ENCODE results near the gene MAP3K8. TPM values are rescaled to one million over a fixed set of nuclear protein-coding genes. Genes with fewer than 3 reads are reported as not detected.

MAP3K8 gene
- polyA plus RNA-seq, 3 donors = 54.5 to 206 (median 59.2) TPM

DNA sequence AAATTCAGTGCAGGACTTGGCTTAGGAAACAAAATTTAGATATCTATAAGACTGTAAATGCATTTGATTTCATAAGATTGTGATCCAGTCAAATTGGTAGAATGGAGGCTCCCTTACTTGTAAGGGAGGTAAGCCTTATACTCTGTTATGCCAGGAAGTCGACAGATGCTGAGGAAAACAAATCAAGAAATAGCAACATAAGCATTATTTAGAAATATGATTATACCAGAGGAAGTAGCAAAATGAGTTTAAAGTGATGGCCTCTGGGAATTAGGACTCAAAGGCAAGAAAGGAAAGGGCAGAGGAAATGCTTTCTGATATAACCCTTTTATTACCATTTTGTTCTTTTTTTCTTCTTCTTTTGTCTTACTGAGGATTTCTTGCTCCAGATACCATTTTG is 44.4 kb upstream of the MAP3K8 start:
- Mint-ChIP-seq H3K27me3 (ENCODE audit: low read depth in 3 of 3) (peaks cover 0 to 3% (median 2%) of the 10 kb centered on the region in 3 donors), H3K27ac (no peak overlapping the region), H3K4me3 (no peak overlapping the region), H3K9me3 (no peaks in the 10 kb centered on the region), H3K4me1 (peaks cover 19% of the 10 kb centered on the region), H3K36me3 (no peaks in the 10 kb centered on the region)
- no peaks in the 10 kb centered on the region for H3K36me3 ChIP-seq (replicated peaks in 1 of 2; ENCODE audit: control insufficient read depth in 1 of 2, insufficient read depth in 2 of 2, low read length in 2 of 2)
- H3K4me1 ChIP-seq (ENCODE audit: control insufficient read depth in 1 of 2, insufficient read depth in 2 of 2, low read length in 2 of 2) = peaks cover 7 to 8% of the 10 kb centered on the region in 2 donors
- no peaks in the 10 kb centered on the region for H4K20me1 ChIP-seq (ENCODE audit: insufficient read depth, low read length)
- no peak overlapping the region for H3K9ac ChIP-seq (ENCODE audit: insufficient read depth, low read length, poor library complexity, severe bottlenecking)
- H3K4me3 ChIP-seq (replicated peaks in 1 of 3; ENCODE audit: low read depth in 2 of 3, low read length in 3 of 3) = no peak overlapping the region
- no peaks in the 10 kb centered on the region for H3K79me2 ChIP-seq (ENCODE audit: insufficient read depth, low read length)
- TF ChIP-seq, protein P1, sequence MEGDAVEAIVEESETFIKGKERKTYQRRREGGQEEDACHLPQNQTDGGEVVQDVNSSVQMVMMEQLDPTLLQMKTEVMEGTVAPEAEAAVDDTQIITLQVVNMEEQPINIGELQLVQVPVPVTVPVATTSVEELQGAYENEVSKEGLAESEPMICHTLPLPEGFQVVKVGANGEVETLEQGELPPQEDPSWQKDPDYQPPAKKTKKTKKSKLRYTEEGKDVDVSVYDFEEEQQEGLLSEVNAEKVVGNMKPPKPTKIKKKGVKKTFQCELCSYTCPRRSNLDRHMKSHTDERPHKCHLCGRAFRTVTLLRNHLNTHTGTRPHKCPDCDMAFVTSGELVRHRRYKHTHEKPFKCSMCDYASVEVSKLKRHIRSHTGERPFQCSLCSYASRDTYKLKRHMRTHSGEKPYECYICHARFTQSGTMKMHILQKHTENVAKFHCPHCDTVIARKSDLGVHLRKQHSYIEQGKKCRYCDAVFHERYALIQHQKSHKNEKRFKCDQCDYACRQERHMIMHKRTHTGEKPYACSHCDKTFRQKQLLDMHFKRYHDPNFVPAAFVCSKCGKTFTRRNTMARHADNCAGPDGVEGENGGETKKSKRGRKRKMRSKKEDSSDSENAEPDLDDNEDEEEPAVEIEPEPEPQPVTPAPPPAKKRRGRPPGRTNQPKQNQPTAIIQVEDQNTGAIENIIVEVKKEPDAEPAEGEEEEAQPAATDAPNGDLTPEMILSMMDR (IDR thresholded peaks at IDR 0.05) = no peak
- intact Hi-C loops (cut with micrococcal nuclease) = no loop called here
- no peak for DNase-seq
- no peaks in the 10 kb centered on the region for H3K9me3 ChIP-seq (replicated peaks in 1 of 2; ENCODE audit: control insufficient read depth in 1 of 2, insufficient read depth in 1 of 2, low read length in 2 of 2)
- H3K27me3 ChIP-seq (ENCODE audit: control insufficient read depth in 2 of 2, insufficient read depth in 2 of 2, low read length in 2 of 2) = no peaks in the 10 kb centered on the region
- no peak overlapping the region for H3K27ac ChIP-seq (ENCODE audit: low read depth in 1 of 2, low read length in 2 of 2)
- no peak overlapping the region for H2AFZ ChIP-seq (ENCODE audit: insufficient read depth, low read depth, low read length, poor library complexity, severe bottlenecking)
- H3K4me2 ChIP-seq (replicated peaks; ENCODE audit: extremely low read depth, low read length, poor library complexity, severe bottlenecking) = no peak overlapping the region
- WGBS (ENCODE audit: insufficient coverage) = no CpG with 5 or more reads among the region's 1 CpG

DNA sequence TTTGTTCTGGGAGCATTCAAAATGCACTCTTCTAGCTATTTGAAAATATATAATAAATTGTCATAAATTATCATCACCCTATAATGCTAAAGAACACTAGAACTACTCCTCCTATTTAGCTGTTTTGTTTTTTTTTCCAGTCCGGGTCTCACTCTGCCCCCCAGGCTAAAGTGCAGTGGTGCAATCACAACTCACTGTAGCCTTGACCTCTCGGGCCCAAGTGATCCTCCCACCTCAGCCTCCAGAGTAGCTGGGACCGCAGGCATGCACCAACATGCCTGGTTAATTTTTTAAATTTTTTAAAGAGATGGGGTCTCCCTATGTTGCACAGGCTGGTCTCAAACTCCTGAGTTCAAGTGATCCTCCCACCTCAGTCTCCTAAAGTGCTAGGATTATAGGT is 43.8 kb upstream of the MAP3K8 start:
- no peak overlapping the region for H3K4me3 Mint-ChIP-seq
- H3K27ac ChIP-seq (ENCODE audit: low read depth in 1 of 2, low read length in 2 of 2) = no peak overlapping the region
- no peak overlapping the region for H3K27ac Mint-ChIP-seq
- H3K79me2 ChIP-seq (ENCODE audit: insufficient read depth, low read length) = no peaks in the 10 kb centered on the region
- H2AFZ ChIP-seq (ENCODE audit: insufficient read depth, low read depth, low read length, poor library complexity, severe bottlenecking) = no peak overlapping the region
- peaks cover 0 to 3% (median 2%) of the 10 kb centered on the region in 3 donors for H3K27me3 Mint-ChIP-seq (ENCODE audit: low read depth in 3 of 3)
- intact Hi-C loops (cut with micrococcal nuclease) = loop anchor here in 1 of 2 donors (5.0 kb wide), 2 partner anchors 142 to 252 kb away; no protein-coding TSS in a partner anchor
- H4K20me1 ChIP-seq (ENCODE audit: insufficient read depth, low read length) = no peaks in the 10 kb centered on the region
- peaks cover 7 to 8% of the 10 kb centered on the region in 2 donors for H3K4me1 ChIP-seq (ENCODE audit: control insufficient read depth in 1 of 2, insufficient read depth in 2 of 2, low read length in 2 of 2)
- H3K36me3 ChIP-seq (replicated peaks in 1 of 2; ENCODE audit: control insufficient read depth in 1 of 2, insufficient read depth in 2 of 2, low read length in 2 of 2) = no peaks in the 10 kb centered on the region
- no peaks in the 10 kb centered on the region for H3K9me3 ChIP-seq (replicated peaks in 1 of 2; ENCODE audit: control insufficient read depth in 1 of 2, insufficient read depth in 1 of 2, low read length in 2 of 2)
- H3K4me3 ChIP-seq (replicated peaks in 1 of 3; ENCODE audit: low read depth in 2 of 3, low read length in 3 of 3) = no peak overlapping the region
- H3K4me2 ChIP-seq (replicated peaks; ENCODE audit: extremely low read depth, low read length, poor library complexity, severe bottlenecking) = no peak overlapping the region
- H3K9ac ChIP-seq (ENCODE audit: insufficient read depth, low read length, poor library complexity, severe bottlenecking) = no peak overlapping the region
- WGBS (ENCODE audit: insufficient coverage) = 100% methylated on average over 1 of the region's 3 CpGs
- H3K27me3 ChIP-seq (ENCODE audit: control insufficient read depth in 2 of 2, insufficient read depth in 2 of 2, low read length in 2 of 2) = no peaks in the 10 kb centered on the region
- TF ChIP-seq, protein P1 (IDR thresholded peaks at IDR 0.05) = no peak
- peaks cover 19% of the 10 kb centered on the region for H3K4me1 Mint-ChIP-seq
- DNase-seq = no peak
- H3K36me3 Mint-ChIP-seq = no peaks in the 10 kb centered on the region
- no peaks in the 10 kb centered on the region for H3K9me3 Mint-ChIP-seq

All from CD14-positive monocyte (primary cell).